Measurements from ENCODE around the gene CROCC. TPM values are rescaled to one million over a fixed set of nuclear protein-coding genes. Genes with fewer than 3 reads are reported as not detected.
"Not testable (repeated sequence)": the region's sequence is repeated elsewhere in the genome, so short reads cannot be mapped to it uniquely, and the experiment has no call there.

CROCC gene
- total RNA-seq, 4 donors from 2014 or later = 27.7 to 86.4 (median 60.2) TPM

DNA sequence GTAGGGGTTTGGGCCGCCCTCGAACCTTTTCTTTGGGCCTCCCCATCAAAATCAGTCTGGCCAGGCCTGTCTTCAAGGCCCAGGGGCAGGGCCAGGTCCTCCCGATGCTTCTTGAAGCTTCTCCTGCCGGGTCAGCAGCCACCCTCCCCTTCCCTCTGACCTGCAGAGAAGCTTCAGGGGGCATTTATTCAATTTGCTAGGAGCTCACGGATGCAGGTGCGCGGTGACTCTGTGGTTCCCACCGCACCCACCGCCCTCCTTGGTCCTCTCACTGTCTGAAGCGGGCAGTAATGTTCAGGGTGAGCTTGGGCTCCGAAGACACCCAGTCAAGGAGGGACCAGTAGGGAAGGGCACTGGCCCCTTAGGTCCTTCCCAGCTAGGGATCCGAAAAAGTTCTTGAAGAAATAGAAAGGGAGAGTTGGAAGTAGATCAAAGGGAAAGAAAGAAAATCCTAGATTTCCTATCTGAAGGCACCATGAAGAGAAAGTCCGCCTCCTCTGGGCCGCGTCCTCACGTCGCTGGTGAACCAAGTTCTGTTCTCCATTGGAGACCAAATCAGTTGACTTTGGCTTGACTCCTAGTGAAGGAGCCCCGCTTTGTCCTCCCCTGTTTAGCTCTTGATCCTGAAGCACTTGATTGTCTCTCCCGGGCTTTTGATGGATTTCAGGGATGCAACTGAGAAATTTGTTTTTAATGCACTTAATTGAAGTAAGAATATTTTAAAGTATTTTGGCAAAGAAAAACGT, 34.7 kb upstream of the CROCC start:
- H3K27me3 ChIP-seq = no peaks in the 10 kb centered on the region
- no peaks in the 10 kb centered on the region for H3K9me3 ChIP-seq
- 89% methylated on average over 20 of the region's 20 CpGs for WGBS
- TF ChIP-seq POLR2A (IDR thresholded peaks at IDR 0.05) (no peak), POLR2AphosphoS5 (IDR thresholded peaks at IDR 0.05) (no peak), EP300 (IDR thresholded peaks at IDR 0.05) (no peak)
- TF ChIP-seq, protein P1, sequence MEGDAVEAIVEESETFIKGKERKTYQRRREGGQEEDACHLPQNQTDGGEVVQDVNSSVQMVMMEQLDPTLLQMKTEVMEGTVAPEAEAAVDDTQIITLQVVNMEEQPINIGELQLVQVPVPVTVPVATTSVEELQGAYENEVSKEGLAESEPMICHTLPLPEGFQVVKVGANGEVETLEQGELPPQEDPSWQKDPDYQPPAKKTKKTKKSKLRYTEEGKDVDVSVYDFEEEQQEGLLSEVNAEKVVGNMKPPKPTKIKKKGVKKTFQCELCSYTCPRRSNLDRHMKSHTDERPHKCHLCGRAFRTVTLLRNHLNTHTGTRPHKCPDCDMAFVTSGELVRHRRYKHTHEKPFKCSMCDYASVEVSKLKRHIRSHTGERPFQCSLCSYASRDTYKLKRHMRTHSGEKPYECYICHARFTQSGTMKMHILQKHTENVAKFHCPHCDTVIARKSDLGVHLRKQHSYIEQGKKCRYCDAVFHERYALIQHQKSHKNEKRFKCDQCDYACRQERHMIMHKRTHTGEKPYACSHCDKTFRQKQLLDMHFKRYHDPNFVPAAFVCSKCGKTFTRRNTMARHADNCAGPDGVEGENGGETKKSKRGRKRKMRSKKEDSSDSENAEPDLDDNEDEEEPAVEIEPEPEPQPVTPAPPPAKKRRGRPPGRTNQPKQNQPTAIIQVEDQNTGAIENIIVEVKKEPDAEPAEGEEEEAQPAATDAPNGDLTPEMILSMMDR (IDR thresholded peaks at IDR 0.05) = no peak
- H3K27ac ChIP-seq = no peak overlapping the region
- H3K4me3 ChIP-seq = no peak overlapping the region
- no peak for DNase-seq (ENCODE audit: low spot score in 2 of 2)
- no peaks in the 10 kb centered on the region for H3K36me3 ChIP-seq
- peaks cover 14% of the 10 kb centered on the region for H3K4me1 ChIP-seq

GRCh38 chr1:16888860-16889816, 32.6 kb upstream of the CROCC start:
- Histone ChIP-seq H3K27me3 (no peaks in the 10 kb centered on the region), H3K4me1 (peaks cover 17% of the 10 kb centered on the region), H3K27ac (peak overlapping the region; percentile 77), H3K9me3 (no peaks in the 10 kb centered on the region), H3K36me3 (no peaks in the 10 kb centered on the region), H3K4me3 (peak overlapping the region; percentile 66)
- TF ChIP-seq EP300 (IDR thresholded peaks at IDR 0.05) (no peak), POLR2AphosphoS5 (IDR thresholded peaks at IDR 0.05) (peak in 1 of 3 donors; percentile 73), POLR2A (IDR thresholded peaks at IDR 0.05) (no peak)
- TF ChIP-seq, protein P1 (IDR thresholded peaks at IDR 0.05) = no peak
- peak; percentile 90 to 96 for DNase-seq (ENCODE audit: low spot score in 2 of 2)
- 6% methylated on average over 38 of the region's 63 CpGs for WGBS

- H3K4me3 ChIP-seq; H3K27ac ChIP-seq; DNase-seq (ENCODE audit: low spot score in 2 of 2); H3K9me3 ChIP-seq; H3K36me3 ChIP-seq; H3K27me3 ChIP-seq: not testable (repeated sequence)
- WGBS = 78% methylated on average over 5 of the region's 5 CpGs
- H3K4me1 ChIP-seq = peaks cover 20% of the 10 kb centered on the region
These were observed 31.2 kb upstream of the CROCC start for GRCh38 chr1:16890539-16891021.

GRCh38 chr1:16891057-16891456, 30.7 kb upstream of the CROCC start:
- H3K27me3 ChIP-seq; H3K36me3 ChIP-seq; H3K9me3 ChIP-seq; H3K4me3 ChIP-seq; DNase-seq (ENCODE audit: low spot score in 2 of 2); H3K27ac ChIP-seq: not testable (repeated sequence)
- peaks cover 20% of the 10 kb centered on the region for H3K4me1 ChIP-seq
- WGBS = 60% methylated on average over 4 of the region's 4 CpGs

DNA sequence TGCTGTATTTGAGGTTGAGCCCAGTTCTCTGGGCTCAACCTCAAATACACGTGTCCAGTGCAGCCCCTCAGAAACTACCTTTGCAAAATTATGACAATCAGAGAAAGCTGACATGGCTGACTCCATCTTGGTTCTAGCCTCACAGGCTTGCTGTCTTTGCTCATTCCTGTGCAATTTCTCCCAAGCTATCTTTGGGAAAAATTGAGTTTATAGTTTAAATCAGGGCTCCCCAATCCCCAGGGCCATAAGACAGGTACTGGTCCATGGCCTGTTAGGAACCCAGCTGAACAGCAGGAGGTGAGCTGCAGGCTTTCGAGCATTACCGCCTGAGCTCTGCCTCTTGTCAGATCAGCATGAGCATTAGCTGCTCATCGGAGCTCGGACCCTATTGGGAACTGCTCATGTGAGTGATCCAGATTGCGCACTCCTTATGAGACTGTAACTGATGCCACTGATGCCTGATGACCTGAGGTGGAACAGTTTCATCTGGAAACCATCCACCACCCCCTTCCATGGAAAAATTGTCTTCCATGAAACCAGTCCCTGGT, 28.7 kb upstream of the CROCC start:
- H3K9me3 ChIP-seq; DNase-seq (ENCODE audit: low spot score in 2 of 2); H3K36me3 ChIP-seq; H3K27ac ChIP-seq; H3K27me3 ChIP-seq; H3K4me3 ChIP-seq: not testable (repeated sequence)
- peaks cover 30% of the 10 kb centered on the region for H3K4me1 ChIP-seq
- WGBS = 69% methylated on average over 6 of the region's 6 CpGs

GRCh38 chr1:16893796-16894195, 27.9 kb upstream of the CROCC start:
- not testable (repeated sequence) for H3K27ac ChIP-seq; DNase-seq (ENCODE audit: low spot score in 2 of 2); H3K4me3 ChIP-seq; H3K27me3 ChIP-seq; H3K9me3 ChIP-seq; H3K36me3 ChIP-seq
- H3K4me1 ChIP-seq = peaks cover 27% of the 10 kb centered on the region
- WGBS = 58% methylated on average over 4 of the region's 4 CpGs

DNA sequence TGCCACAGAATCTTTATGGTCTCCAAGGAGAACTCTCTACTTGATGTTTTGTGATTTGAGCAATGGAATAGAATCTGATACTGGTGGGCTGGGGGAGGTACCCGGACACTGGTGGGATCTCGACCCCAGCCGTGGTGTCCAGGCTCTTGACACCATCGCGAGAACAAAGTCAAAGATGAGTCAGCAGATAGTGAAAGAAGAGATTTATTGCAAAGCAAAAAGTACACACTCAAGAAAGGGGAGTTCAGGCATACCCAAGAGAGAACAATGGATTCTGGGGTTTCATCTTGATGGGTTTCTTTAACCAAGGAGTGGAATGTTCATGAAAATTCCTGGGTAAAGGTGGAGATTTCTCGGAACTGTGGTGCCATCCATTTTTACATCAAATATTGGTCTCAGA, 27.4 kb upstream of the CROCC start:
- not testable (repeated sequence) for H3K36me3 ChIP-seq; H3K4me3 ChIP-seq; H3K27me3 ChIP-seq; H3K27ac ChIP-seq; DNase-seq (ENCODE audit: low spot score in 2 of 2); H3K9me3 ChIP-seq
- peaks cover 23% of the 10 kb centered on the region for H3K4me1 ChIP-seq
- WGBS = 84% methylated on average over 6 of the region's 6 CpGs

- Histone ChIP-seq H3K4me1 (peaks cover 16% of the 10 kb centered on the region), H3K27ac (peak overlapping the region; percentile 85), H3K4me3 (peak overlapping the region; percentile 33)
- not testable (repeated sequence) for DNase-seq (ENCODE audit: low spot score in 2 of 2); H3K27me3 ChIP-seq; H3K9me3 ChIP-seq; H3K36me3 ChIP-seq
- WGBS = 0% methylated on average over 6 of the region's 6 CpGs
These were observed 26.5 kb upstream of the CROCC start for GRCh38 chr1:16895233-16895597.
